ENCODE results near the gene PRKCA. TPM values are rescaled to one million over a fixed set of nuclear protein-coding genes. Genes with fewer than 3 reads are reported as not detected.
A peak's percentile ranks its signal among the peaks of the same experiment; 100 is the strongest.
"Not testable (repeated sequence)": the region's sequence is repeated elsewhere in the genome, so short reads cannot be mapped to it uniquely, and the experiment has no call there.

The PRKCA gene
- total and polyA plus RNA-seq, 5 experiments from 2014 or later, result 1.3 to 97.3 (median 5.8) TPM

- H3K4me1 Mint-ChIP-seq, result peaks cover 31 to 75% (median 56%) of the 10 kb centered on the region in 4 donors
- POLR2A ChIA-PET, result not testable (repeated sequence)
Measured at GRCh38 chr17:66345949-66346638, 43.7 kb downstream of the PRKCA start.

GRCh38 chr17:66347661-66348514 lies 45.5 kb downstream of the PRKCA start:
- no peaks in the 10 kb centered on the region for H3K27me3 Mint-ChIP-seq
- H3K27ac Mint-ChIP-seq, result peak overlapping the region in 3 of 10 donors; percentile 13 to 38 (median 24)
- peaks cover 36 to 82% (median 68%) of the 10 kb centered on the region in 4 donors for H3K4me1 Mint-ChIP-seq
- H3K9me3 Mint-ChIP-seq, result no peaks in the 10 kb centered on the region
- DNase-seq (no peak), ATAC-seq (no peak)
- H3K4me3 Mint-ChIP-seq, result peak overlapping the region in 4 of 10 donors; percentile 2 to 28 (median 16)
- H3K36me3 Mint-ChIP-seq, result peaks cover 0 to 5% (median 3%) of the 10 kb centered on the region in 3 donors
- POLR2A ChIA-PET, result interaction anchor here (0.6 to 1.0 kb wide), 2 partner anchors 13 to 61 kb away, joined by 3 to 4 read pairs; no protein-coding TSS in a partner anchor

More at GRCh38 chr17:66345949-66346638, 43.7 kb downstream of the PRKCA start:
- H3K4me3 Mint-ChIP-seq, DNase-seq, H3K9me3 Mint-ChIP-seq, ATAC-seq, H3K27me3 Mint-ChIP-seq, H3K36me3 Mint-ChIP-seq, H3K27ac Mint-ChIP-seq: not testable (repeated sequence)

DNA sequence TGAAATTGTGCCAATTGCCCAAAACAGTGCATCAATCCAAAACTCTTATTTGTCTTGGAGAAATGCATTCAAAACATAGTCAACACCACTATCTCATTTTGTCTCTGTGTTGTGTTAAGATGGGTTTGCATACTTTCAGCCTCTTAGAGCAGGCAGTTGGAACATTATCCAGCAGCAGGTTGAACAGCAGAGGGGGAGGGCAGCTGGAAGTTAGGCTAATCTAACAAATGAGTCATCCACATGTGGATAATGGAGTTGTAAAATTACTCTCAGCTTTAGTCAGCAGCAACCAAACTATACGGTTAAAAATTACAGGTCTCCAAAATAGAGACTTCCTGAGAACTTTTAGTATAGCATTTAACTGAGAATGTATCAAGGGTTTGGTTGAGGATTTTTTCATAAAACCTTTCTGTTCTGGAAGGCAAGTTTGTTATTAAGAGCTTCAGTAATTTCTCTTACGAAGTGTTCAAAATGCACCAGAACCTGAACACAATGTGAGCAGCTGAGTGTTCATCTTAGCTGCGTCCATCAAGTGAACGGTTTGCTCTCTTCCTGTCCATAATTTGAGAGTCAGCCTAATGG lies 46.3 kb downstream of the PRKCA start:
- Mint-ChIP-seq H3K9me3 (no peaks in the 10 kb centered on the region), H3K27me3 (no peaks in the 10 kb centered on the region), H3K4me1 (peaks cover 35 to 83% (median 67%) of the 10 kb centered on the region in 4 donors), H3K4me3 (peak overlapping the region in 4 of 10 donors; percentile 18 to 40 (median 28)), H3K27ac (peak overlapping the region in 2 of 10 donors; percentile 38 to 53), H3K36me3 (peaks cover 0 to 5% (median 3%) of the 10 kb centered on the region in 3 donors)
- ATAC-seq, result no peak
- POLR2A ChIA-PET, result no interaction called here
- DNase-seq, result no peak

- ATAC-seq, result no peak
- Mint-ChIP-seq H3K4me3 (peak overlapping the region in 3 of 10 donors; percentile 5 to 39 (median 5)), H3K9me3 (no peaks in the 10 kb centered on the region), H3K4me1 (peaks cover 37 to 84% (median 73%) of the 10 kb centered on the region in 4 donors), H3K27ac (peak overlapping the region in 4 of 10 donors; percentile 24 to 63 (median 40)), H3K36me3 (peaks cover 0 to 5% (median 3%) of the 10 kb centered on the region in 3 donors), H3K27me3 (no peaks in the 10 kb centered on the region)
- POLR2A ChIA-PET, result interaction anchor here (0.9 kb wide), 1 partner anchor 23 kb away, joined by 4 read pairs; no protein-coding TSS in a partner anchor
- DNase-seq, result no peak
Measured at GRCh38 chr17:66349521-66350254, 47.3 kb downstream of the PRKCA start.

GRCh38 chr17:66350576-66350975 lies 48.2 kb downstream of the PRKCA start:
- Mint-ChIP-seq H3K27ac (peak overlapping the region in 4 of 10 donors; percentile 11 to 63 (median 48)), H3K4me3 (peak overlapping the region in 4 of 10 donors; percentile 1 to 49 (median 34)), H3K4me1 (peaks cover 37 to 84% (median 74%) of the 10 kb centered on the region in 4 donors)
- not testable (repeated sequence) for H3K9me3 Mint-ChIP-seq, H3K36me3 Mint-ChIP-seq, ATAC-seq, H3K27me3 Mint-ChIP-seq, DNase-seq
- POLR2A ChIA-PET, result interaction anchor here (0.9 kb wide), 1 partner anchor 24 kb away, joined by 4 read pairs; no protein-coding TSS in a partner anchor

DNA sequence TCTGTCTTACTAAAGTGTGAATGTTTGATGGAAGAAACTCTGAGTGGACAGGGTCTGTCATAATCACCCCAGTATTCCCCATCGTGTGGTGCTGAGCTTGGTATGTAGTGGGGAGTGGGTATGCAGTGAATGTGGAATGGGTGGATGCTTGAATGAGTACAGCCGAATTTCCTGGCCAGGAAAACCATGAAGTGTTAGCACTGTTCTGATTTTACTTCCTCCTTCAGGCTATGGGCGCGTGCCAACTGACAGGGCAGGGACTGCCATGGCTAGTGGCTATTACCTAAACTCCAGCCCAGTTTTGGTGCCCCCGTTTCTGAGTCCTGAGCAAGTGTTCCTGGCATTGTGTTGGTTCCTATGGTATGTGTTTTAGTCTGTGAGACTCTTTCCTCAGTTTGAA lies 48.6 kb downstream of the PRKCA start:
- POLR2A ChIA-PET, result no interaction called here
- peak overlapping the region in 5 of 10 donors; percentile 11 to 63 (median 38) for H3K27ac Mint-ChIP-seq

GRCh38 chr17:66351701-66352100 lies 49.3 kb downstream of the PRKCA start:
- H3K9me3 Mint-ChIP-seq, result no peaks in the 10 kb centered on the region
- no peaks in the 10 kb centered on the region for H3K27me3 Mint-ChIP-seq
- peaks cover 37 to 89% (median 74%) of the 10 kb centered on the region in 4 donors for H3K4me1 Mint-ChIP-seq
- POLR2A ChIA-PET, result interaction anchor here (0.7 kb wide), 2 partner anchors 165 to 183 kb away, joined by 5 to 8 read pairs; no protein-coding TSS in a partner anchor
- H3K36me3 Mint-ChIP-seq, result peaks cover 0 to 3% (median 3%) of the 10 kb centered on the region in 3 donors
- no peak for DNase-seq
- H3K27ac Mint-ChIP-seq, result peak overlapping the region in 1 of 10 donors; percentile 76
- ATAC-seq, result no peak
- H3K4me3 Mint-ChIP-seq, result peak overlapping the region in 6 of 10 donors; percentile 20 to 76 (median 56)

More for the DNA sequence above, 48.6 kb downstream of the PRKCA start:
- DNase-seq (no peak), ATAC-seq (no peak)
- no peaks in the 10 kb centered on the region for H3K9me3 Mint-ChIP-seq
- peaks cover 37 to 86% (median 74%) of the 10 kb centered on the region in 4 donors for H3K4me1 Mint-ChIP-seq
- peak overlapping the region in 7 of 10 donors; percentile 1 to 59 (median 31) for H3K4me3 Mint-ChIP-seq
- H3K36me3 Mint-ChIP-seq, result peaks cover 0 to 3% (median 3%) of the 10 kb centered on the region in 3 donors
- no peaks in the 10 kb centered on the region for H3K27me3 Mint-ChIP-seq

DNA sequence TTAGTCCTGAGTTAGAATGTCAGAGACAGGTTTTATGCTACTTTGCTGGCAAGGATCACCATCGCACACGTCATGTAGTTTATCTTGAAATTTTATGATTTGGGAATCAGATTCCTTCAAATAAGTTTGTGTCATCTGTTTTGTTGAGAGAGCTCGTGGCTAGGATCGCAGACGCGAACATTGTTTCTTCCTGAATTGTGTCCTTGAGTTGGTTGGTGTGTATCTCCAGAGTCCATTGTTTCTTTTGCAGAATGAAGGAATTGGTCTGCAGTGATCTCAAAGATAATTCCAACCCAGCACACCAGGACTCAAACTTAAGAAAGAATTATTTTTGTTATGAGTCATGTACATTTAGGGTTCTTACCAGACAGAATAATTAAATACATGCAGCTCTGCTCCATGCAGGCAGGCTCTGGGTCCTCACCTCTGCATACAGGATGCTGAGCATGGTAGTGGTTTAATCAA lies 51.6 kb downstream of the PRKCA start:
- DNase-seq (no peak), ATAC-seq (no peak)
- Mint-ChIP-seq H3K27ac (peak overlapping the region in 2 of 10 donors; percentile 12 to 15), H3K36me3 (peaks cover 0 to 3% (median 3%) of the 10 kb centered on the region in 3 donors), H3K4me1 (peaks cover 38 to 90% (median 78%) of the 10 kb centered on the region in 4 donors), H3K27me3 (no peaks in the 10 kb centered on the region), H3K4me3 (no peak overlapping the region), H3K9me3 (no peaks in the 10 kb centered on the region)
- POLR2A ChIA-PET, result interaction anchor here (1.4 kb wide), 1 partner anchor 22 kb away, joined by 4 read pairs; no protein-coding TSS in a partner anchor

GRCh38 chr17:66354472-66354871 lies 52.1 kb downstream of the PRKCA start:
- Mint-ChIP-seq H3K27ac (peak overlapping the region in 4 of 10 donors; percentile 8 to 38 (median 16)), H3K9me3 (no peaks in the 10 kb centered on the region), H3K36me3 (peaks cover 0 to 3% (median 3%) of the 10 kb centered on the region in 3 donors), H3K4me3 (peak overlapping the region in 1 of 10 donors; percentile 52), H3K4me1 (peaks cover 35 to 85% (median 74%) of the 10 kb centered on the region in 4 donors), H3K27me3 (no peaks in the 10 kb centered on the region)
- DNase-seq (no peak), ATAC-seq (no peak)
- POLR2A ChIA-PET, result interaction anchor here (1.4 kb wide), 1 partner anchor 23 kb away, joined by 4 read pairs; no protein-coding TSS in a partner anchor

- Mint-ChIP-seq H3K4me1 (peaks cover 32 to 81% (median 70%) of the 10 kb centered on the region in 4 donors), H3K27me3 (no peaks in the 10 kb centered on the region), H3K27ac (peak overlapping the region in 3 of 10 donors; percentile 14 to 53 (median 18)), H3K9me3 (no peaks in the 10 kb centered on the region), H3K36me3 (peaks cover 0 to 3% (median 0%) of the 10 kb centered on the region in 3 donors), H3K4me3 (peak overlapping the region in 1 of 10 donors; percentile 16)
- POLR2A ChIA-PET, result interaction anchor here (0.6 to 1.4 kb wide), 2 partner anchors 23 to 70 kb away, joined by 4 to 5 read pairs; no protein-coding TSS in a partner anchor
- DNase-seq (no peak), ATAC-seq (no peak)
Measured at GRCh38 chr17:66354981-66355380, 52.6 kb downstream of the PRKCA start.

DNA sequence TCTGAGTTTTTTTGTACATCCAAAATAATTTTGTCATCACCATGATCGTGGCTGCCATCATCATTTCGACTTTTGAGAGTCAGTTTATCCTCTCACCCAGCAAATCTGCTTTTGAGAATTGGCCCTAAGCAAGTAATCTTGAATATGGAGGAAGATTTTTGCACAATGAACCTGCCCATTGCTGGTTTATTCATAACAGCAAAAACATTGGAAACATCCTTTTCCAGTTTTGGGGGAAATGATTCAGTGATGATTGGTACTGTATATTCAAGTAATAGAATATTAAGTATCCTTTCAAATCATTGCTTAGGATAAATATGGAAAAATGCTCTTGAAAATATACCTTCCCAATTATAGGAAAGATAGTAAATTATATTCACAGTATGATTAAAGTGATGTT lies 53.1 kb downstream of the PRKCA start:
- peaks cover 35 to 82% (median 71%) of the 10 kb centered on the region in 4 donors for H3K4me1 Mint-ChIP-seq
- H3K27me3 Mint-ChIP-seq, result no peaks in the 10 kb centered on the region
- DNase-seq (no peak), ATAC-seq (no peak)
- peaks cover 0 to 6% (median 0%) of the 10 kb centered on the region in 3 donors for H3K36me3 Mint-ChIP-seq
- H3K27ac Mint-ChIP-seq, result peak overlapping the region in 2 of 10 donors; percentile 47 to 53
- H3K4me3 Mint-ChIP-seq, result no peak overlapping the region
- H3K9me3 Mint-ChIP-seq, result no peaks in the 10 kb centered on the region
- POLR2A ChIA-PET, result interaction anchor here (0.6 kb wide), 1 partner anchor 70 kb away, joined by 5 read pairs; no protein-coding TSS in a partner anchor
